Endothelial cell of umbilical vein (primary cell): Measurements from ENCODE around the gene CNNM2. TPM values are rescaled to one million over a fixed set of nuclear protein-coding genes. Genes with fewer than 3 reads are reported as not detected.

Experiments used
- BruUV-seq: library from RNA; stranded (reverse); fragments of 400-500 nt; replicated peaks from 2 replicates; lab custom pipeline; 2021; lab: Mats Ljungman, UMichigan
- CTCF ChIA-PET: fragments of 300-600, 350-600 bp; sonication (Branson Sonifier 250); formaldehyde crosslinking; loops from one replicate; lab custom pipeline; 2021; ENCODE audit warnings: antibody characterized with exemption, inconsistent platforms; lab: Charles Lee
- POLR2A ChIA-PET: fragments of 300-600, 350-600 bp; sonication (Branson Sonifier 250); formaldehyde crosslinking; loops from one replicate; lab custom pipeline; 2021; ENCODE audit warnings: antibody characterized with exemption, inconsistent platforms; lab: Charles Lee
- DNase-seq: peaks from one replicate; pipeline ENCODE4 v3.0.0-alpha.2; 2011; ENCODE audit warnings: low read depth, low spot score
- FAIRE-seq: peaks from 2 replicates; lab custom pipeline; 2011; peaks lifted over from hg19 to GRCh38; lab: Jason Lieb, UNC
- H2AFZ ChIP-seq: 2 replicates; pipeline ENCODE4 v1.6.0; 2012; ENCODE audit warnings: low read depth, low read length, control low read depth, inconsistent platforms
- H3K27ac ChIP-seq: 2 replicates; pipeline ENCODE4 v1.5.1; 2011; ENCODE audit warnings: low read depth, mild to moderate bottlenecking, control low read depth, low read length, moderate library complexity; ENCODE audit not compliant: insufficient read depth
- H3K27me3 ChIP-seq, 2 experiments: 2 replicates each; pipeline versions ENCODE4 v1.6.0 to v1.6.1; 2011; ENCODE audit warnings: low read length in 2 of 2, mixed read lengths in 1 of 2; ENCODE audit not compliant: control insufficient read depth in 2 of 2, insufficient read depth in 2 of 2
- H3K36me3 ChIP-seq, 2 experiments: 2 replicates in 1 of 2; 3 replicates in 1 of 2; pipeline ENCODE4 v1.5.1; 2011; ENCODE audit warnings: low read length in 2 of 2, mild to moderate bottlenecking in 1 of 2, moderate library complexity in 1 of 2; ENCODE audit not compliant: control insufficient read depth in 2 of 2, insufficient read depth in 2 of 2; ENCODE audit errors: extremely low read depth in 1 of 2
- H3K4me1 ChIP-seq: 3 replicates; pipeline ENCODE4 v1.5.1; 2011; ENCODE audit warnings: mild to moderate bottlenecking, low read length; ENCODE audit not compliant: control insufficient read depth, insufficient read depth; ENCODE audit errors: extremely low read depth
- H3K4me2 ChIP-seq: 2 replicates; pipeline ENCODE4 v1.6.1; 2011; ENCODE audit warnings: low read length, control low read depth, mixed read lengths; ENCODE audit not compliant: insufficient read depth
- H3K4me3 ChIP-seq, 3 experiments: fragments of 200-600 bp in 1 of 3; sonication (generic), shearing (Covaris generic) in 1 of 3; replicated peaks in 1 of 3; 2 replicates each; pipeline ENCODE4 v1.5.1; 2011 to 2016; ENCODE audit warnings: control low read depth in 3 of 3, low read length in 3 of 3, mild to moderate bottlenecking in 2 of 3, inconsistent platforms in 1 of 3, low read depth in 1 of 3, moderate library complexity in 1 of 3; ENCODE audit not compliant: insufficient read depth in 1 of 3
- H3K79me2 ChIP-seq: 2 replicates; pipeline ENCODE4 v1.6.0; 2012; ENCODE audit warnings: low read length, inconsistent platforms; ENCODE audit not compliant: control insufficient read depth, insufficient read depth
- H3K9ac ChIP-seq: replicated peaks from 2 replicates; pipeline ENCODE3; 2011; ENCODE audit warnings: low read length, control low read depth; ENCODE audit not compliant: insufficient read depth; ENCODE audit errors: extremely low read depth
- H3K9me1 ChIP-seq: replicated peaks from 3 replicates; pipeline ENCODE4 v1.6.0; 2011; ENCODE audit warnings: mild to moderate bottlenecking, low read length; ENCODE audit not compliant: control insufficient read depth, insufficient read depth; ENCODE audit errors: extremely low read depth
- H3K9me3 ChIP-seq: replicated peaks from 2 replicates; pipeline ENCODE4 v1.5.1; 2012; ENCODE audit warnings: low read length, inconsistent platforms; ENCODE audit not compliant: control insufficient read depth, insufficient read depth
- H4K20me1 ChIP-seq: replicated peaks from 2 replicates; pipeline ENCODE3; 2011; ENCODE audit warnings: mild to moderate bottlenecking, low read length; ENCODE audit not compliant: control insufficient read depth, insufficient read depth; ENCODE audit errors: extremely low read depth
- CTCF ChIP-seq, 2 donors: IDR thresholded peaks; 1 replicate in 1 of 2; 2 replicates in 1 of 2; pipeline ENCODE4 v1.5.1; 2011; ENCODE audit warnings: low read length in 2 of 2, mild to moderate bottlenecking in 2 of 2, moderate library complexity in 2 of 2, control low read depth in 1 of 2, inconsistent platforms in 1 of 2, low read depth in 1 of 2; ENCODE audit not compliant: insufficient read depth in 1 of 2; ENCODE audit errors: extremely low read depth in 1 of 2
- EZH2 ChIP-seq: IDR thresholded peaks from 2 replicates; pipeline ENCODE4 v1.6.1; 2012; ENCODE audit warnings: borderline replicate concordance, low read depth, mild to moderate bottlenecking, moderate library complexity, low read length, inconsistent platforms; ENCODE audit not compliant: severe bottlenecking
- FOS ChIP-seq: IDR thresholded peaks from 2 replicates; pipeline ENCODE4 v1.6.1; 2011; ENCODE audit warnings: mild to moderate bottlenecking, low read length, moderate library complexity, borderline replicate concordance; ENCODE audit not compliant: insufficient read depth
- GATA2 ChIP-seq: IDR thresholded peaks from 2 replicates; pipeline ENCODE4 v1.7.0; 2011; ENCODE audit warnings: low read depth, mild to moderate bottlenecking, moderate library complexity, mixed read lengths, low read length; ENCODE audit not compliant: insufficient read length, insufficient read depth
- JUN ChIP-seq: IDR thresholded peaks from 2 replicates; pipeline ENCODE4 v1.6.1; 2011; ENCODE audit warnings: borderline replicate concordance, low read depth; ENCODE audit not compliant: insufficient read length, insufficient read depth
- MAX ChIP-seq: IDR thresholded peaks from 2 replicates; pipeline ENCODE4 v1.6.1; 2011; ENCODE audit not compliant: insufficient read depth, insufficient read length
- MYC ChIP-seq: IDR thresholded peaks from one replicate; pipeline ENCODE4 v1.6.1; 2011; ENCODE audit warnings: mild to moderate bottlenecking, low read depth, low read length
- POLR2A ChIP-seq: IDR thresholded peaks from 2 replicates; pipeline ENCODE4 v1.6.1; 2012; ENCODE audit warnings: low read depth, mild to moderate bottlenecking, control low read depth, low read length
- POLR2AphosphoS5 ChIP-seq: IDR thresholded peaks from 2 replicates; pipeline ENCODE4 v1.6.1; 2012; ENCODE audit warnings: low read depth, mild to moderate bottlenecking, control low read depth, low read length, moderate library complexity; ENCODE audit not compliant: insufficient read depth
- dilution Hi-C: fragments of 300-500 bp; cut with MboI; formaldehyde crosslinking; loops from one replicate; pipeline ENCODE4 v1.15.0; 2019; ENCODE audit warnings: low sequenced_read_pairs; ENCODE audit not compliant: extremely low pct_ligation_motif_present
- intact Hi-C: fragments of 100-400 bp; cut with micrococcal nuclease; formaldehyde crosslinking; loops from one replicate; pipeline ENCODE4 v1.10.0; 2022
- polyA plus RNA-seq, 4 experiments: library from polyadenylated mRNA; depleted of rRNA in 3 of 4; stranded (reverse) in 3 of 4; unstranded in 1 of 4; fragments of >200 nt; gene quantifications; 2 replicates each; pipeline versions ENCODE4 v1.2.1 to v1.2.3, GENCODE V29; 2011 to 2012; ENCODE audit warnings: missing spikeins in 1 of 4
- total RNA-seq: library from RNA; stranded (reverse); gene quantifications from 2 replicates; pipeline ENCODE4 v1.2.3, GENCODE V29; 2021

The CNNM2 gene
- total and polyA plus RNA-seq, 2 donors (not counting 3 experiments of a cell fraction or from before 2014, with no cell fraction given) = 1.9 to 3.0 TPM

- dilution Hi-C loops (no loop called here), intact Hi-C loops (no loop called here)
- no peak for FAIRE-seq
- Histone ChIP-seq H3K4me1 (no peaks in the 10 kb centered on the region), H3K4me3 (no peak overlapping the region), H3K9me1 (no peaks in the 10 kb centered on the region), H3K36me3 (peaks cover 20 to 47% of the 10 kb centered on the region in 2 experiments), H3K9me3 (no peaks in the 10 kb centered on the region), H3K4me2 (no peak overlapping the region), H4K20me1 (no peaks in the 10 kb centered on the region), H3K27ac (no peak overlapping the region), H3K79me2 (no peaks in the 10 kb centered on the region), H3K27me3 (no peaks in the 10 kb centered on the region), H2AFZ (no peak overlapping the region), H3K9ac (no peak overlapping the region)
- ChIA-PET POLR2A (no interaction called here), CTCF (interaction anchor here (0.7 to 6.1 kb wide), 3 partner anchors 10 to 1005 kb away, joined by 3 to 39 read pairs (median 5); no protein-coding TSS in a partner anchor)
- BruUV-seq = no TSS peak
- TF ChIP-seq FOS (no peak), JUN (no peak), MYC (no peak), GATA2 (no peak), CTCF (IDR thresholded peaks at IDR 0.05; ENCODE audit: extremely low read depth in 1 of 2, insufficient read depth in 1 of 2, low read depth in 1 of 2, low read length in 2 of 2) (no peak)
- no peak for DNase-seq
Observed at GRCh38 chr10:103095005-103095404, 176.9 kb downstream of the CNNM2 start.

GRCh38 chr10:103096130-103096529 is 178.0 kb downstream of the CNNM2 start:
- Histone ChIP-seq H3K4me2 (no peak overlapping the region), H3K79me2 (no peaks in the 10 kb centered on the region), H3K4me1 (no peaks in the 10 kb centered on the region), H3K27me3 (no peaks in the 10 kb centered on the region), H2AFZ (no peak overlapping the region), H4K20me1 (no peaks in the 10 kb centered on the region), H3K4me3 (no peak overlapping the region), H3K9me1 (no peaks in the 10 kb centered on the region), H3K9ac (no peak overlapping the region), H3K27ac (no peak overlapping the region), H3K9me3 (no peaks in the 10 kb centered on the region), H3K36me3 (peaks cover 14 to 47% of the 10 kb centered on the region in 2 experiments)
- POLR2A ChIA-PET = no interaction called here
- intact Hi-C loops = no loop called here
- no TSS peak for BruUV-seq
- dilution Hi-C loops = no loop called here
- FAIRE-seq (no peak), DNase-seq (no peak)
- CTCF ChIA-PET = interaction anchor here (1.2 to 6.1 kb wide), 2 partner anchors 9 to 148 kb away, joined by 5 to 39 read pairs; no protein-coding TSS in a partner anchor
- TF ChIP-seq JUN (no peak), MAX (no peak), GATA2 (no peak), CTCF (IDR thresholded peaks at IDR 0.05; ENCODE audit: extremely low read depth in 1 of 2, insufficient read depth in 1 of 2, low read depth in 1 of 2, low read length in 2 of 2) (no peak), POLR2A (no peak), MYC (no peak), FOS (no peak), POLR2AphosphoS5 (no peak), EZH2 (no peak)
